Stimulated activated CD4-positive, alpha-beta T cell treated with anti-CD3 and anti-CD28 coated beads, Interleukin-15, amount 100 ng/mL, for 48 hours (primary cell): ENCODE data around the gene MYO5C.
"Not testable (repeated sequence)": the region's sequence is repeated elsewhere in the genome, so short reads cannot be mapped to it uniquely, and the experiment has no call there.

ENCODE experiments used
- DNase-seq, 2 donors: peaks; one replicate each; pipeline ENCODE4 v3.0.0-alpha.2; 2020; ENCODE audit warnings: low read depth in 2 of 2

The MYO5C gene

GRCh38 chr15:52306270-52306669 lies 10.7 kb upstream of the MYO5C start:
- DNase-seq = no peak

- no peak for DNase-seq
Measured at GRCh38 chr15:52303093-52303772, 7.6 kb upstream of the MYO5C start.

GRCh38 chr15:52301265-52301847 lies 5.8 kb upstream of the MYO5C start:
- no peak for DNase-seq

- DNase-seq = no peak
Measured at GRCh38 chr15:52294881-52295420, 653 bp downstream of the MYO5C start.

- DNase-seq = no peak
Measured at GRCh38 chr15:52292780-52293392, 2.7 kb downstream of the MYO5C start.

GRCh38 chr15:52291204-52291603 lies 4.4 kb downstream of the MYO5C start:
- DNase-seq = no peak

- no peak for DNase-seq
Measured at GRCh38 chr15:52290800-52291199, 4.8 kb downstream of the MYO5C start.

- no peak for DNase-seq
Measured at GRCh38 chr15:52290329-52290728, 5.3 kb downstream of the MYO5C start.

GRCh38 chr15:52289629-52290081 lies 5.9 kb downstream of the MYO5C start:
- DNase-seq = no peak

- no peak for DNase-seq
Measured at GRCh38 chr15:52288986-52289385, 6.6 kb downstream of the MYO5C start.

- no peak for DNase-seq
Measured at GRCh38 chr15:52288051-52288942, 7.3 kb downstream of the MYO5C start.

GRCh38 chr15:52287114-52287513 lies 8.5 kb downstream of the MYO5C start:
- DNase-seq = no peak

GRCh38 chr15:52285941-52286340 lies 9.7 kb downstream of the MYO5C start:
- DNase-seq = not testable (repeated sequence)

- DNase-seq = no peak
Measured at GRCh38 chr15:52284164-52284563, 11.4 kb downstream of the MYO5C start.

GRCh38 chr15:52283281-52283680 lies 12.3 kb downstream of the MYO5C start:
- DNase-seq = no peak

- DNase-seq = no peak
Measured at GRCh38 chr15:52282418-52282817, 13.2 kb downstream of the MYO5C start.

GRCh38 chr15:52281085-52282035 lies 14.2 kb downstream of the MYO5C start:
- no peak for DNase-seq

GRCh38 chr15:52280326-52281084 lies 15.1 kb downstream of the MYO5C start:
- no peak for DNase-seq

GRCh38 chr15:52278636-52279367 lies 16.8 kb downstream of the MYO5C start:
- DNase-seq = no peak
